ENCODE measurements around the gene POLR2J. TPM values are rescaled to one million over a fixed set of nuclear protein-coding genes. Genes with fewer than 3 reads are reported as not detected.

POLR2J gene
- total RNA-seq, 3 donors from 2014 or later: 14.3 to 24.2 (median 22.3) TPM

GRCh38 chr7:102426268-102427018, 52.3 kb downstream of the POLR2J start:
- H3K4me3 ChIP-seq: no peak overlapping the region
- H3K27ac ChIP-seq: peak overlapping the region; percentile 40 to 58
- H3K9me3 ChIP-seq: no peaks in the 10 kb centered on the region
- intact Hi-C loops (cut with DNase I; ENCODE audit: low total_unique reads): no loop called here
- no peak for TF ChIP-seq CTCF (IDR thresholded peaks at IDR 0.05)
- no peak for TF ChIP-seq POLR2AphosphoS5 (IDR thresholded peaks at IDR 0.05)
- TF ChIP-seq POLR2A (IDR thresholded peaks at IDR 0.05): no peak
- no peaks in the 10 kb centered on the region for H3K4me1 ChIP-seq
- no peak for DNase-seq (ENCODE audit: low spot score in 2 of 2)
- peaks cover 6% of the 10 kb centered on the region for H3K36me3 ChIP-seq
- H3K27me3 ChIP-seq: no peaks in the 10 kb centered on the region

GRCh38 chr7:102425639-102426267, 53.0 kb downstream of the POLR2J start:
- H3K27me3 ChIP-seq: no peaks in the 10 kb centered on the region
- peak in 1 of 2 donors; percentile 42 for DNase-seq (ENCODE audit: low spot score in 2 of 2)
- peaks cover 6% of the 10 kb centered on the region for H3K36me3 ChIP-seq
- no peak for TF ChIP-seq POLR2A (IDR thresholded peaks at IDR 0.05)
- TF ChIP-seq POLR2AphosphoS5 (IDR thresholded peaks at IDR 0.05): no peak
- TF ChIP-seq CTCF (IDR thresholded peaks at IDR 0.05): no peak
- H3K4me1 ChIP-seq: no peaks in the 10 kb centered on the region
- H3K9me3 ChIP-seq: no peaks in the 10 kb centered on the region
- peak overlapping the region; percentile 36 to 58 for H3K27ac ChIP-seq
- intact Hi-C loops (cut with DNase I; ENCODE audit: low total_unique reads): no loop called here
- no peak overlapping the region for H3K4me3 ChIP-seq

GRCh38 chr7:102424787-102425218, 53.9 kb downstream of the POLR2J start:
- intact Hi-C loops (cut with DNase I; ENCODE audit: low total_unique reads): no loop called here
- TF ChIP-seq POLR2A (IDR thresholded peaks at IDR 0.05) (no peak), POLR2AphosphoS5 (IDR thresholded peaks at IDR 0.05) (no peak), CTCF (IDR thresholded peaks at IDR 0.05) (no peak)
- Histone ChIP-seq H3K27ac (no peak overlapping the region), H3K36me3 (peaks cover 6% of the 10 kb centered on the region), H3K9me3 (no peaks in the 10 kb centered on the region), H3K4me3 (no peak overlapping the region), H3K27me3 (no peaks in the 10 kb centered on the region), H3K4me1 (no peaks in the 10 kb centered on the region)
- DNase-seq (ENCODE audit: low spot score in 2 of 2): no peak

GRCh38 chr7:102424129-102424551, 54.6 kb downstream of the POLR2J start:
- TF ChIP-seq POLR2A (IDR thresholded peaks at IDR 0.05) (no peak), CTCF (IDR thresholded peaks at IDR 0.05) (no peak), POLR2AphosphoS5 (IDR thresholded peaks at IDR 0.05) (no peak)
- Histone ChIP-seq H3K4me3 (no peak overlapping the region), H3K36me3 (peaks cover 6% of the 10 kb centered on the region), H3K27me3 (no peaks in the 10 kb centered on the region), H3K27ac (no peak overlapping the region), H3K4me1 (no peaks in the 10 kb centered on the region), H3K9me3 (no peaks in the 10 kb centered on the region)
- no peak for DNase-seq (ENCODE audit: low spot score in 2 of 2)
- intact Hi-C loops (cut with DNase I; ENCODE audit: low total_unique reads): no loop called here

Other genes with a start within 250 kb of the POLR2J start
- gene SH2B2, start 192.1 kb downstream of the POLR2J start, total RNA-seq: 1 to 10 TPM; 1.6 to 6.6 (median 4.0) TPM
- under 1 TPM in 1 of 3 donors, not detected in 2; 0.33 TPM for gene SPDYE6, start 122.5 kb downstream of the POLR2J start, total RNA-seq
- gene PRKRIP1, start 82.6 kb downstream of the POLR2J start, total RNA-seq: 10 to 100 TPM; 17.3 to 30.5 (median 29.7) TPM
- 10 to 100 TPM in 2 of 3 donors, 1 to 10 TPM in 1; 8.3 to 24.9 (median 18.1) TPM for gene ORAI2, start 45.3 kb downstream of the POLR2J start, total RNA-seq
- gene ALKBH4, start 14.1 kb downstream of the POLR2J start, total RNA-seq: 10 to 100 TPM; 15.1 to 28.5 (median 17.8) TPM
- gene LRWD1, start 13.9 kb downstream of the POLR2J start, total RNA-seq: 10 to 100 TPM in 2 of 3 donors, 1 to 10 TPM in 1; 7.4 to 20.6 (median 11.6) TPM
- gene RASA4B, start 38.9 kb upstream of the POLR2J start, total RNA-seq: 10 to 100 TPM in 1 of 3 donors, 1 to 10 TPM in 2; 3.7 to 11.1 (median 7.2) TPM
- 1 to 10 TPM in 2 of 3 donors, under 1 TPM in 1; 0.98 to 5.7 (median 5.1) TPM for gene UPK3BL2, start 64.8 kb upstream of the POLR2J start, total RNA-seq
- gene SPDYE2, start 72.3 kb upstream of the POLR2J start, total RNA-seq: not detected
- 10 to 100 TPM; 13.5 to 16.5 (median 15.1) TPM for gene POLR2J3, start 93.7 kb upstream of the POLR2J start, total RNA-seq
- 10 to 100 TPM; 16.2 to 43.6 (median 17.0) TPM for gene RASA4, start 137.8 kb upstream of the POLR2J start, total RNA-seq
- 10 to 100 TPM; 11.8 to 31.3 (median 22.0) TPM for gene UPK3BL1, start 163.9 kb upstream of the POLR2J start, total RNA-seq
- gene SPDYE2B, start 171.4 kb upstream of the POLR2J start, total RNA-seq: not detected
- 1 to 10 TPM in 2 of 3 donors, under 1 TPM in 1; 0.88 to 2.7 (median 1.6) TPM for gene POLR2J2, start 192.7 kb upstream of the POLR2J start, total RNA-seq